Erythroblast (primary cell): Measurements from ENCODE around the gene SOCS3.

Source experiments
- GATA1 ChIP-seq: IDR thresholded peaks from 2 replicates; pipeline ENCODE4 v1.6.1; 2011; ENCODE audit warnings: low read depth, mild to moderate bottlenecking, control low read depth, low read length, moderate library complexity
- POLR2A ChIP-seq: IDR thresholded peaks from 2 replicates; pipeline ENCODE4 v1.6.1; 2011; ENCODE audit warnings: mild to moderate bottlenecking, low read length

- TF ChIP-seq POLR2A = no peak
- no peak for TF ChIP-seq GATA1
Observed at GRCh38 chr17:78364436-78365281, 4.8 kb upstream of the SOCS3 start.
